ENCODE measurements around the gene FRMD1.

DNA sequence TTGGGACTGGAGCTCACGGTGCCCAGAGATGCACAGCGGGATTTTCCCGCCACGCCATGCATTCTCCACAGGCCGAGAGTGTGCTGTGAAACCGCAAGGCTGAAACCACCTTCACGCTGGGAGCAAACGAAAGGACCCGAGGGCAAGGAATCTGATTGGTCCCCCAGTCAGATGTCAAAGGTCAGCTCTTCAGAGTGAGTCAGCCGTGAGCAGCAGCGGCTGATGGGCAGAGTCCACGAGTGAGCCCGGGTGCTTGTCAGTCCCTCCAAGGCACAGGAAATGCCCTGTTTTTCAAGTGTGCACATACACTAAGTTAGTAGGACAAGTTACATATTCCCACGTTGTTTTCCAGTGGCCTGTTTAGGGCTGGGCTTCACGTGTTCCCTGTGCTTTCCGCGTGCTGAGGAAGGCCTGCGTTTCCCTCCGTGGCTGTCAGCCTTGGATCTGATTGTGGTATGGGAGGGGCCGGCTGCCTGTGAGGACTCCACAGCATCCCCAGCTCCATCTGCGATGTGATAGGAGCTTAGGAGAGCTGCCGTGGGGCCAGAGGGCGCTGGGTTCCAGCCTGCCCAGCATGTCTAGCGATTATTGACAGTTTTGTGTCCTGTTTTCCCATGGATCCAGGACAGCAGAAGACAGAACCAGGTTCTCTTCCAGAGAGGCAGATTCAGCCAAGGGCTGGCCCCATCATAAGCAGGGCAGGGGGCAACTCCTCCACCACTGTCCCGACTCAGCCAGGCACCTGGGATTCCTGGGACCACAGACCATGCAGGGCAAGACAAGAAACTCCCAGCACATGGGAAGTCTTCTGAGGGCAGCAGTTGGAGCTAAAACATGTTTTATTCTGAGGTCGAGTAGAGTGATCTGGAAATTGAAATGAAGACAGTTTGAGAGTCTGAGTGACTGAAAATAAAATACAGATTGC, 38.2 kb upstream of the FRMD1 start:
- TF ChIP-seq, protein P1, sequence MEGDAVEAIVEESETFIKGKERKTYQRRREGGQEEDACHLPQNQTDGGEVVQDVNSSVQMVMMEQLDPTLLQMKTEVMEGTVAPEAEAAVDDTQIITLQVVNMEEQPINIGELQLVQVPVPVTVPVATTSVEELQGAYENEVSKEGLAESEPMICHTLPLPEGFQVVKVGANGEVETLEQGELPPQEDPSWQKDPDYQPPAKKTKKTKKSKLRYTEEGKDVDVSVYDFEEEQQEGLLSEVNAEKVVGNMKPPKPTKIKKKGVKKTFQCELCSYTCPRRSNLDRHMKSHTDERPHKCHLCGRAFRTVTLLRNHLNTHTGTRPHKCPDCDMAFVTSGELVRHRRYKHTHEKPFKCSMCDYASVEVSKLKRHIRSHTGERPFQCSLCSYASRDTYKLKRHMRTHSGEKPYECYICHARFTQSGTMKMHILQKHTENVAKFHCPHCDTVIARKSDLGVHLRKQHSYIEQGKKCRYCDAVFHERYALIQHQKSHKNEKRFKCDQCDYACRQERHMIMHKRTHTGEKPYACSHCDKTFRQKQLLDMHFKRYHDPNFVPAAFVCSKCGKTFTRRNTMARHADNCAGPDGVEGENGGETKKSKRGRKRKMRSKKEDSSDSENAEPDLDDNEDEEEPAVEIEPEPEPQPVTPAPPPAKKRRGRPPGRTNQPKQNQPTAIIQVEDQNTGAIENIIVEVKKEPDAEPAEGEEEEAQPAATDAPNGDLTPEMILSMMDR (IDR thresholded peaks at IDR 0.05): no peak
- TF ChIP-seq EP300 (IDR thresholded peaks at IDR 0.05): no peak
- no peak for TF ChIP-seq POLR2AphosphoS5 (IDR thresholded peaks at IDR 0.05)
- no peak for TF ChIP-seq POLR2A (IDR thresholded peaks at IDR 0.05)

Measured in upper lobe of left lung (tissue), 4 donors.